Activated CD4-positive, alpha-beta memory T cell treated with anti-CD3 and anti-CD28 coated beads, Interleukin-2, amount 10 ng/mL, durations not matched to agents 7 days and 5 days (primary cell): ENCODE measurements around the gene CCSER1. TPM values are rescaled to one million over a fixed set of nuclear protein-coding genes. Genes with fewer than 3 reads are reported as not detected.
"Not testable (repeated sequence)": the region's sequence is repeated elsewhere in the genome, so short reads cannot be mapped to it uniquely, and the experiment has no call there.

ENCODE experiments used
- CTCF ChIA-PET: fragments of 350-600 bp; sonication (Branson Sonifier 250); formaldehyde crosslinking; loops from one replicate; lab custom pipeline; 2021; ENCODE audit warnings: antibody characterized with exemption, inconsistent platforms; lab: Charles Lee
- POLR2A ChIA-PET: fragments of 350-600 bp; sonication (Branson Sonifier 250); formaldehyde crosslinking; loops from one replicate; lab custom pipeline; 2021; ENCODE audit warnings: antibody characterized with exemption; lab: Charles Lee
- DNase-seq: peaks from one replicate; pipeline ENCODE4 v3.0.0-alpha.2; 2020
- H3K27ac Mint-ChIP-seq: one replicate; pipeline ENCODE4 v1.8.0; 2021; ENCODE audit warnings: mild to moderate bottlenecking, mixed read lengths
- H3K27me3 Mint-ChIP-seq: one replicate; pipeline ENCODE4 v1.8.0; 2021; ENCODE audit warnings: mixed read lengths
- H3K36me3 Mint-ChIP-seq: one replicate; pipeline ENCODE4 v1.8.0; 2021; ENCODE audit warnings: low read depth, mixed read lengths
- H3K4me1 Mint-ChIP-seq: one replicate; pipeline ENCODE4 v1.8.0; 2021; ENCODE audit warnings: mixed read lengths
- H3K4me3 Mint-ChIP-seq: one replicate; pipeline ENCODE4 v1.8.0; 2021; ENCODE audit warnings: mild to moderate bottlenecking, mixed read lengths
- H3K9me3 Mint-ChIP-seq: one replicate; pipeline ENCODE4 v1.8.0; 2021; ENCODE audit warnings: mixed read lengths
- total RNA-seq, 2 experiments: library from RNA; stranded (reverse); gene quantifications; one replicate each; pipeline ENCODE4 v1.2.3, GENCODE V29; 2021

Gene CCSER1
- total RNA-seq, 2 experiments from 2014 or later = 0.50 to 0.73 TPM

DNA sequence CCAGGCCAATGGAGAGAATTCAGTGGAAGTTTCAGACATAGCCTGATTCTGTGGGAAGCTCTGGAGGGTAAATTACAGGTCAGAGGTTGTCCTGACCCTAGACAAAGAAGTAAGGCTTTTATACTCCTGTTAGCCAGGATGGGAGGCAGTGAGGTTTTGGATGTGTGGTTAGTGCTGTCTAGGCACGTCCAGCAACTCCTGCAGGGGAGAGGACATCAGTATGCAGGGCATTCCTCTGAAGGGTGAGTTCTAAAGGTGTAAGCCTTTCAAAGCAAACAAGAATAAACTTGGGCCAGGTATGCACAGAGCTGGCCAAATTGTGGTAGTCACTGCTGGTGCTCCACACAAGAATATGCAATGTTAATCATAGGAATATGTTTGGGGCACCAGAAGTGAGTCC lies 562.5 kb downstream of the CCSER1 start:
- no peak overlapping the region for H3K27ac Mint-ChIP-seq
- DNase-seq = no peak
- no peaks in the 10 kb centered on the region for H3K9me3 Mint-ChIP-seq
- H3K4me3 Mint-ChIP-seq = no peak overlapping the region
- CTCF ChIA-PET = no interaction called here
- no peaks in the 10 kb centered on the region for H3K4me1 Mint-ChIP-seq
- POLR2A ChIA-PET = no interaction called here
- H3K27me3 Mint-ChIP-seq = no peaks in the 10 kb centered on the region
- H3K36me3 Mint-ChIP-seq = no peaks in the 10 kb centered on the region

DNA sequence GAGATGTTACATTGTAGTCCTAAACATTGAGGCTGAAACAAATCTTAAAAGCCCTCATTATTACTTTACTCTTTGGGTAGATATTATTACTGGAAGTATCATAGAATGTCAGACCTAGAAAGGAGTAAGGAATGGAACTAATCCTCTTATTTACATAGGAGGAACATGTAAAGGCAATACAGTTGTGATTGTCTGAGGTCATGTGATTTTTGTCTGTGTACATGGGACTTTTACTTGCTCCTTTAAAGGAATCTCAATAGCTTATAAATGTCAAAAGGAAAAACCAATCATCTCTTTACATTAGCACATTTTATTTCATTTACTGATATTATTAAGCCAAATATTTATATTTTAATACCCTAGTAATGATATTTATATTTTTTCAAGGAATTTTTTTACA lies 568.2 kb downstream of the CCSER1 start:
- Mint-ChIP-seq H3K27me3 (no peaks in the 10 kb centered on the region), H3K4me1 (no peaks in the 10 kb centered on the region), H3K27ac (no peak overlapping the region), H3K9me3 (no peaks in the 10 kb centered on the region), H3K4me3 (no peak overlapping the region), H3K36me3 (no peaks in the 10 kb centered on the region)
- DNase-seq = no peak
- CTCF ChIA-PET = no interaction called here
- POLR2A ChIA-PET = no interaction called here

DNA sequence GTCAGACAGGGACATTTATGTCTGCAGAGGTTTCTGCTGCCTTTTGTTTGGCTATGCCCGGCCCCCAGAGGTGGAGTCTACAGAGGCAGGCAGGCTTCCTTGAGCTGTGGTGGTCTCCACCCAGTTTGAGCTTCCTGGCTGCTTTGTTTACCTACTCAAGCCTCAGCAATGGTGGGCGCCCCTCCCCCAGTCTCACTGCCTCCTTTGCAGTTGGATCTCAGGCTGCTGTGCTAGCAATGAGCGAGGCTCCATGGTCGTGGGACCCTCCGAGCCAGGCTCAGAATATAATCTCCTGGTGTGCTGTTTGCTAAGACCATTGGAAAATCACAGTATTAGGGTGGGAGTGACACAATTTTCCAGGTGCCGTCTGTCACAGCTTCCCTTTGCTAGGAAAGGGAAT lies 578.3 kb downstream of the CCSER1 start:
- CTCF ChIA-PET, H3K9me3 Mint-ChIP-seq, H3K36me3 Mint-ChIP-seq, H3K4me3 Mint-ChIP-seq, H3K4me1 Mint-ChIP-seq, H3K27me3 Mint-ChIP-seq, H3K27ac Mint-ChIP-seq, POLR2A ChIA-PET, DNase-seq: not testable (repeated sequence)

DNA sequence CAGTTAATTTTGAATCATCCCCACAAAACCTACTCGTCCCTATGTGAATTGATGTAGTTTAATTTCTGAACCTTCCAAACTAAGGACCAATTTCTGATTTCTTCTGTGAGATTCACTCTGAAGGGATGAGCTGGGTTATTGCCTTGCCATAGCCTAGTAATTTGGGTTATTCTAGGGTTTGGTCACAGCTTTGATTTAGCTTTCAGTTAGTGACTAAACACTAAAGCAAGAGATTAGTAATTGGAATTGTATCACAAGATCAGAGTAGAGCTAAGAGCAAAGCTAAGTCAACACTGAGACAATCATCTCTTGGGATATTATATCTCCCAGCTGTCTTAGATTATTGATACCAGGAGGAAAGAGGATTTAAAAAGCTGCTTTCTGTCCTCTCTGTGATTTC lies 588.0 kb downstream of the CCSER1 start:
- no peaks in the 10 kb centered on the region for H3K9me3 Mint-ChIP-seq
- ChIA-PET POLR2A (no interaction called here), CTCF (no interaction called here)
- no peaks in the 10 kb centered on the region for H3K27me3 Mint-ChIP-seq
- H3K27ac Mint-ChIP-seq = no peak overlapping the region
- DNase-seq = no peak
- no peaks in the 10 kb centered on the region for H3K4me1 Mint-ChIP-seq
- no peak overlapping the region for H3K4me3 Mint-ChIP-seq
- H3K36me3 Mint-ChIP-seq = no peaks in the 10 kb centered on the region

DNA sequence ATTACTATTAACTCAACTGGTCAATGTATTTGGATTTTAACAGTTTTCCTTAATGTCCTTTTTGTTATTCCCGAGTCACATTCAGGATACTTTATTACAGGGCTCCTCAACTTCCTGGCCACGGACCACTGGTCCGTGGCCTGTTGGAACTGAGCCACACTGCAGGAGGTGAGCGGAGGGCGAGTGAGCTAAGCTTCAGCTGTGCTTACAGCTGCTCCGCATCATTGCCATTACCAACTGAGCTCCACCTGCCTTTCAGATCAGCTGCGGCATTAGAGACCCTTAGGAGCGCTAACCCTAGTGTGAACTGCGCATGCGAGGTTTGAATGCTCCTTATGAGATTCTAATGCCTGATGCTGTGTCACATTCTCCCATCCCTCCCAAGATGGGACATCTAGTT lies 591.7 kb downstream of the CCSER1 start:
- ChIA-PET CTCF (no interaction called here), POLR2A (no interaction called here)
- Mint-ChIP-seq H3K4me1 (no peaks in the 10 kb centered on the region), H3K36me3 (no peaks in the 10 kb centered on the region), H3K27ac (no peak overlapping the region), H3K4me3 (no peak overlapping the region), H3K9me3 (no peaks in the 10 kb centered on the region), H3K27me3 (no peaks in the 10 kb centered on the region)
- no peak for DNase-seq

DNA sequence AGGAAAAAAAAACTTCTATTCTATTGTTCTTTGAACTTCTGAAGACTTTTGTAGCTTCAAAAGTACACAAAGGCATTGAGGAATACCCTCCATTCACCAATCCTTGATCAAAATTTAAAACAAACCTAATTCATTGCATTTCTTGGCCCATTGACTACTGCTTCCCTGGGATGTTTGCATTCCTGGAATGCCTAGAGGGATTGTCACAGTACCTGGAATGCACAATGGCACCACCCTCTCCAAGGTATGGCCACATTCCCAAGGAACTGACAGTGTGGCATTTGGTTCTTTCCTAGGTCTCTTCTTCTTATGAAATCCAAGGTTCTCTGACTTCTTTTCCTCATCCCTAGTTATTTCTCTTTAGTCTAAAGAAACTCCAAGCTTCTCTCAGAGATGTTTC lies 600.7 kb downstream of the CCSER1 start:
- H3K36me3 Mint-ChIP-seq = no peaks in the 10 kb centered on the region
- H3K27me3 Mint-ChIP-seq = no peaks in the 10 kb centered on the region
- H3K4me1 Mint-ChIP-seq = no peaks in the 10 kb centered on the region

DNA sequence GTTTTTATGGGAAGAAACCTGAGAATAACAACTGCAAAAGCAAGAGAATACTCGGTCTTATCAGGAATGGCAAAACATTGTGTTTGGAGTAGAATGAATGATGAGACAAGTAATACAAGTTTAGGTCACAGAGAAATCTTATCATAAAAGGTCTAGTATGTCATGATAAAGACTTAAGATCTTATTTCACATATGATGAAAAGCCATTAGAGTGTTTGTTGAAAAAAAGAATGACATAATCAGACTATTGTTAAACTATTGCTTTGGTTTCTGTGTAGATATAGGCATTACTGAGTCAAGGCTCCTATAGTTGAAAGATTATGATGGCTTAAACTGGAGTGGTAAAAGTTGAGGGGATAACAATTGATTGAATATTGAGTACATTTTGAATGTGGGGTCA lies 603.6 kb downstream of the CCSER1 start:
- Mint-ChIP-seq H3K27ac (no peak overlapping the region), H3K9me3 (no peaks in the 10 kb centered on the region), H3K27me3 (no peaks in the 10 kb centered on the region), H3K4me1 (no peaks in the 10 kb centered on the region), H3K4me3 (no peak overlapping the region), H3K36me3 (no peaks in the 10 kb centered on the region)
- DNase-seq = no peak
- ChIA-PET POLR2A (no interaction called here), CTCF (no interaction called here)

More for the DNA sequence above, 600.7 kb downstream of the CCSER1 start:
- CTCF ChIA-PET = no interaction called here
- Mint-ChIP-seq H3K4me3 (no peak overlapping the region), H3K9me3 (no peaks in the 10 kb centered on the region), H3K27ac (no peak overlapping the region)
- POLR2A ChIA-PET = no interaction called here
- no peak for DNase-seq

DNA sequence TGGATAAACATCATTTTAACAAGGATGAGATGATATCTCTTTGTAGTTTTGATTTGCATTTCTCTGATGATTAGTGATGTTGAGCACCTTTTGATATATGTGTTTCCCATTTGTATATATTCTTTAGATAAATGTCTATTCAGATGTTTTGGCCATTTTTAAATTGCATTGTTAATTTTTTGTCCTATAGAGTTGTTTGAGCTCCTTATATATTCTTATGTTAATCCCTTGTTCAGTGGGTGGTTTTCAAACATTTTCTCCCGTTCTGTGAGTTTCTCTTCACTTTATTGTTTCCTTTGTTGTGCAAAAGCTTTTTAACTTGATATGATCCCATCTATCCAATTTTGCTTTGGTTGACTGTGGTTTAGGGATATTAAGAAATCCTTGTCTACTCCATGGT lies 606.0 kb downstream of the CCSER1 start:
- CTCF ChIA-PET = no interaction called here
- H3K27me3 Mint-ChIP-seq = no peaks in the 10 kb centered on the region

DNA sequence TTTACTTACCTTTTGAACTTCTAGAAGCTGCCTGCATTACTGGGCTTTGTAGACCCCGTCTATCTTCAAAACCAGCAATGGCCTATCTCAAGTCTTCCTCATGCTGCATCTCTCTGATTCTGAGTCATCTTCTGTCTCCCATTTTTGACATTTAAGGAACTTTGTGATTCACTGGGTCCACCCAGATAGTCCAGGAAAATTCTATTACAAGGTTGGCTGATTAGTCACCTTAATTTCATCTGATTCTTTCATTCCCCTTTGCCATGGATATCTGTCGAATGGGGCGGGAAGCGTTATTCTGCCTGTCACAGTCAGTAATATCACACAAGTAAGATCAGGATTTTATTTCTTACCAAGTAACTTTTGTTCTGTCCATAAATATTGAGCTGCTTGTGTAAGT lies 618.0 kb downstream of the CCSER1 start:
- no peak overlapping the region for H3K4me3 Mint-ChIP-seq
- H3K27me3 Mint-ChIP-seq = no peaks in the 10 kb centered on the region
- peaks cover 5% of the 10 kb centered on the region for H3K9me3 Mint-ChIP-seq
- ChIA-PET CTCF (no interaction called here), POLR2A (no interaction called here)
- no peak for DNase-seq
- H3K4me1 Mint-ChIP-seq = no peaks in the 10 kb centered on the region
- no peaks in the 10 kb centered on the region for H3K36me3 Mint-ChIP-seq
- H3K27ac Mint-ChIP-seq = no peak overlapping the region

More for the DNA sequence above, 606.0 kb downstream of the CCSER1 start:
- H3K4me1 Mint-ChIP-seq = no peaks in the 10 kb centered on the region
- POLR2A ChIA-PET = no interaction called here
- H3K27ac Mint-ChIP-seq = no peak overlapping the region
- no peak overlapping the region for H3K4me3 Mint-ChIP-seq
- no peaks in the 10 kb centered on the region for H3K36me3 Mint-ChIP-seq
- H3K9me3 Mint-ChIP-seq = no peaks in the 10 kb centered on the region
- no peak for DNase-seq

DNA sequence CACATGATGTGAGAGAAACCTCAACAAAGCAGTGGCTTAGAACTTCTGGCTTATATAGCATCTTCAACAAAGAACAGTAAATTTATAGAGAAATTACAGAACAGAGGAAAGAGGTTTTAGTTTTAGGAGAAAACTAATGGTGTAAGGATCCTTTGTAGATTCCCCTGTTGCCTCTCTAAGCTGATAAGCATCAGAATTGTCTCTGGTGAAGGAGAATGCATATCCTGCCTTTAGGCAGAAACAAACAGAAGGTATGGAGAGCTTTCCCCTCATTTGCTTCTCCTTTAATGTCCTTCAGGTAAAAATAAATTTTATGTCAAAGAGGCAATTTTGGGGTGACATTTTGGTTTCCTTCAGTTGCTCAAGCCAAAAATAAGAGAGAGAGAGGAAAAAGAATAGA lies 625.9 kb downstream of the CCSER1 start:
- ChIA-PET CTCF (no interaction called here), POLR2A (no interaction called here)
- Mint-ChIP-seq H3K27me3 (no peaks in the 10 kb centered on the region), H3K27ac (no peak overlapping the region), H3K9me3 (no peaks in the 10 kb centered on the region), H3K4me3 (no peak overlapping the region), H3K36me3 (no peaks in the 10 kb centered on the region), H3K4me1 (no peaks in the 10 kb centered on the region)
- no peak for DNase-seq

DNA sequence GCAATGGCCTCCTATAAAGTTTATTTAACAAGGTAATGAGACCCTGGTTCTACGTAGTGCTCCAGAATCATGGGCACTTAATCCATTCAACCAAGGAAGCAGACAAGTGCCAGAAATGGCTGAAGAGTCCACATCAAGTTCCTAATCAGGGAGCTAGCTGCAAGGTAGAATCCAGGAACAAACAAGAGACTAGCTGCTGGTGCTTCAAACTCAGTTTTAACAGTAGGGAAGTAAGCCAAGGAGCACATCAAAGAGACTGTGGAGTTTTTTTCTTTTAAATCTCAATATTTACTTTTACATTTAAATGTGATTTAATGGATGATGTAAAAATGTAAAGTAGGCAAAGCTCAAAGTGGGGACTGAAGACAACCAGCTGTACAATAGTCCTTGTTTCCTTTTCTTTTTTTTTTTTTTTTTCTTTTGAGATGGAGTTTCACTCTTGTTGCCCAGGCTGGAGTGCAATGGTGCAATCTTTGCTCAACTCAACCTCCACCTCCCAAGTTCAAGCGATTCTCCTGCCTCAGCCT lies 630.4 kb downstream of the CCSER1 start:
- H3K9me3 Mint-ChIP-seq = peaks cover 5% of the 10 kb centered on the region
- H3K4me1 Mint-ChIP-seq = no peaks in the 10 kb centered on the region
- CTCF ChIA-PET = no interaction called here
- H3K27me3 Mint-ChIP-seq = no peaks in the 10 kb centered on the region
- POLR2A ChIA-PET = no interaction called here
- no peak for DNase-seq
- H3K36me3 Mint-ChIP-seq = no peaks in the 10 kb centered on the region
- H3K4me3 Mint-ChIP-seq = no peak overlapping the region
- H3K27ac Mint-ChIP-seq = no peak overlapping the region

DNA sequence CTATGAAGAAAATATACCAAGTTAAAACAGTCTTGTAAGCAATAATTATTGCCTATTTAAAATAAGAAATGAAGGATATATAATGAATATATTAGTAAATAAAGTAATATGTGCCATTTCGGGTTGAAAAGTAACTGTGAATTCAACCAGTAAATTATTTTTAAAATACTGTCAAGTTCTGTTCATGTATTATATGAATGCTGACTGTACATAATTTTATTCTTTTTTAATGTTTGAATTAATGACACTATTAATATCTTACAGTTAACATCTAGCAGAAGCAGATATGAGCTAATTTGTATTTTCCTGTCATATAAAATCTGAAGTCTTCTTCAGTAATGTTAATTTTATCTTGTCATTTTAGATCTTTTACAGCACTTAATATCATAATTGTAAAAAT lies 632.9 kb downstream of the CCSER1 start:
- Mint-ChIP-seq H3K4me1 (no peaks in the 10 kb centered on the region), H3K36me3 (no peaks in the 10 kb centered on the region), H3K27me3 (no peaks in the 10 kb centered on the region), H3K9me3 (peaks cover 5% of the 10 kb centered on the region), H3K27ac (no peak overlapping the region), H3K4me3 (no peak overlapping the region)
- ChIA-PET CTCF (no interaction called here), POLR2A (no interaction called here)
- no peak for DNase-seq

DNA sequence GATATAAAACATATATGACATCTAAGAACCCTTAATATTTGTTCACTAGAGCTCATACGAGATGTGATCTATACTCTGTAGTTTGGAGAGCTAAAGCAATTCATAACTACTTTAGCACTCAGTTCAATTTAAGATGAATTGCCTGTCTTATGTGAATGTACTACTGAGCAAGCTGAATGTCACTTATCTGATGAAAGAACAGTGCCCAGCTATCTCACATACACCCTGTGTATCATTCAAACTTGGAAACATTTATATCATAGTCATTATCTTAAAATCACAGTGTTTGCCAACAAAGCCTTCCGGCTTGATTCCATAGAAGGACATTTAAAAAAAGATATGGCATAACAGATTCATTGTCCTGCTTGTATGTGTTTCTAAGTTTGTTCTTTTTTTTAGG lies 639.6 kb downstream of the CCSER1 start:
- POLR2A ChIA-PET = no interaction called here
- H3K27ac Mint-ChIP-seq = no peak overlapping the region
- no peaks in the 10 kb centered on the region for H3K36me3 Mint-ChIP-seq
- CTCF ChIA-PET = no interaction called here
- no peaks in the 10 kb centered on the region for H3K27me3 Mint-ChIP-seq
- H3K9me3 Mint-ChIP-seq = peaks cover 5% of the 10 kb centered on the region
- no peak for DNase-seq
- no peaks in the 10 kb centered on the region for H3K4me1 Mint-ChIP-seq
- H3K4me3 Mint-ChIP-seq = no peak overlapping the region

DNA sequence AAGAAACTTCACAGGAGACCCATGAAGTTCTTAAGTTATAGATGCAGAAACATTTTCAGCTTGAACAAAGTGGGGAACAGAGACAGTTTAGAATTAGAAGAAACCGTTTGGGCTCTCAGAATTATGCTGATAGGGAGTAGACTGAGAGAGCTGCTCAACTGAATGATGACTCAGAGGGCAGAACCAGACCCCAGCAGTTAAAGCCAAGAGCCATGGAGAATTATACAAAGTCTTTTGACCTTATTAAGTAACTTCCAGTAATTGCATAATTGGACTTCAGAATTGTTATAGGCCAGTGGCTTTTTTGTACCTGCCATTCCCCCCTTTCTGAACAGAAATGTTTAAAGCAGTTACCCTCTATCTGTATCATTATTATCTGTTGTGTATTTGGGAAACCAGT lies 642.1 kb downstream of the CCSER1 start:
- H3K36me3 Mint-ChIP-seq = no peaks in the 10 kb centered on the region
- CTCF ChIA-PET = no interaction called here
- H3K4me3 Mint-ChIP-seq = no peak overlapping the region

More for the DNA sequence above, 642.1 kb downstream of the CCSER1 start:
- Mint-ChIP-seq H3K9me3 (peaks cover 5% of the 10 kb centered on the region), H3K27ac (no peak overlapping the region), H3K4me1 (no peaks in the 10 kb centered on the region), H3K27me3 (no peaks in the 10 kb centered on the region)
- POLR2A ChIA-PET = no interaction called here
- DNase-seq = no peak
